Activated CD4-positive, alpha-beta T cell treated with anti-CD3 and anti-CD28 coated beads for 36 hours (primary cell): ENCODE measurements around the gene RXFP1. TPM values are rescaled to one million over a fixed set of nuclear protein-coding genes. Genes with fewer than 3 reads are reported as not detected.

Experiments used
- ATAC-seq: fragments of 200-7000 bp; cut with Tn5 transposase; one replicate; pipeline ENCODE4 v1.10.0; 2021; ENCODE audit warnings: mild to moderate bottlenecking, moderate library complexity
- CTCF ChIA-PET: fragments of 350-600 bp; sonication (Branson Sonifier 250); formaldehyde crosslinking; loops from one replicate; lab custom pipeline; 2021; ENCODE audit warnings: antibody characterized with exemption; lab: Charles Lee
- POLR2A ChIA-PET: fragments of 350-600 bp; sonication (Branson Sonifier 250); formaldehyde crosslinking; loops from one replicate; lab custom pipeline; 2021; ENCODE audit warnings: antibody characterized with exemption, inconsistent platforms; lab: Charles Lee
- DNase-seq: peaks from one replicate; pipeline ENCODE4 v3.0.0-alpha.2; 2020
- H3K27ac Mint-ChIP-seq: one replicate; pipeline ENCODE4 v1.8.0; 2021; ENCODE audit warnings: mixed read lengths
- H3K27me3 Mint-ChIP-seq: one replicate; pipeline ENCODE4 v1.8.0; 2021; ENCODE audit warnings: mixed read lengths
- H3K36me3 Mint-ChIP-seq: one replicate; pipeline ENCODE4 v1.8.0; 2021; ENCODE audit warnings: low read depth, mixed read lengths
- H3K4me1 Mint-ChIP-seq: one replicate; pipeline ENCODE4 v1.8.0; 2021; ENCODE audit warnings: mixed read lengths
- H3K4me3 Mint-ChIP-seq: one replicate; pipeline ENCODE4 v1.8.0; 2021; ENCODE audit warnings: mild to moderate bottlenecking, moderate library complexity, mixed read lengths
- H3K9me3 Mint-ChIP-seq: one replicate; pipeline ENCODE4 v1.8.0; 2021; ENCODE audit warnings: low read depth, mixed read lengths
- intact Hi-C, 2 experiments: fragments of 100-400 bp; cut with DNase I in 1 of 2; cut with micrococcal nuclease in 1 of 2; formaldehyde crosslinking; loops; one replicate each; pipeline versions ENCODE4 v1.14.2 to v1.15.1; 2022 to 2024; cut with DNase I, micrococcal nuclease
- total RNA-seq, 2 experiments: library from RNA; stranded (reverse); gene quantifications; one replicate each; pipeline ENCODE4 v1.2.3, GENCODE V29; 2021

The RXFP1 gene
- total RNA-seq, 2 experiments from 2014 or later = not detected

- Mint-ChIP-seq H3K9me3 (peaks cover 3% of the 10 kb centered on the region), H3K4me1 (peaks cover 6% of the 10 kb centered on the region), H3K27ac (no peak overlapping the region), H3K4me3 (no peak overlapping the region), H3K36me3 (no peaks in the 10 kb centered on the region), H3K27me3 (peaks cover 1% of the 10 kb centered on the region)
- POLR2A ChIA-PET = no interaction called here
- ATAC-seq (no peak), DNase-seq (no peak)
- CTCF ChIA-PET = no interaction called here
- intact Hi-C loops = no loop called here
These were observed 22.5 kb downstream of the RXFP1 start for GRCh38 chr4:158544141-158544540.

- DNase-seq (no peak), ATAC-seq (no peak)
- Mint-ChIP-seq H3K9me3 (peaks cover 2% of the 10 kb centered on the region), H3K27me3 (peaks cover 15% of the 10 kb centered on the region), H3K4me3 (no peak overlapping the region), H3K27ac (no peak overlapping the region), H3K36me3 (no peaks in the 10 kb centered on the region), H3K4me1 (no peaks in the 10 kb centered on the region)
- ChIA-PET CTCF (interaction anchor here (0.6 kb wide), 1 partner anchor 149 kb away, joined by 3 read pairs; no protein-coding TSS in a partner anchor), POLR2A (no interaction called here)
- intact Hi-C loops = no loop called here
These were observed 31.7 kb downstream of the RXFP1 start for GRCh38 chr4:158553364-158553763.

- H3K4me1 Mint-ChIP-seq = no peaks in the 10 kb centered on the region
- H3K27me3 Mint-ChIP-seq = peaks cover 12% of the 10 kb centered on the region
- H3K27ac Mint-ChIP-seq = no peak overlapping the region
- no peaks in the 10 kb centered on the region for H3K36me3 Mint-ChIP-seq
- H3K9me3 Mint-ChIP-seq = no peaks in the 10 kb centered on the region
- no peak overlapping the region for H3K4me3 Mint-ChIP-seq
- intact Hi-C loops = no loop called here
- ATAC-seq (no peak), DNase-seq (no peak)
- ChIA-PET CTCF (no interaction called here), POLR2A (no interaction called here)
These were observed 38.6 kb downstream of the RXFP1 start for GRCh38 chr4:158560284-158560683.

GRCh38 chr4:158566860-158567259 lies 45.2 kb downstream of the RXFP1 start:
- H3K9me3 Mint-ChIP-seq = no peaks in the 10 kb centered on the region
- no peak overlapping the region for H3K27ac Mint-ChIP-seq
- H3K4me3 Mint-ChIP-seq = no peak overlapping the region
- peaks cover 2% of the 10 kb centered on the region for H3K27me3 Mint-ChIP-seq
- ChIA-PET CTCF (no interaction called here), POLR2A (no interaction called here)
- ATAC-seq = no peak
- no peaks in the 10 kb centered on the region for H3K4me1 Mint-ChIP-seq
- H3K36me3 Mint-ChIP-seq = no peaks in the 10 kb centered on the region
- intact Hi-C loops = no loop called here
- DNase-seq = no peak

- H3K36me3 Mint-ChIP-seq = no peaks in the 10 kb centered on the region
- no peaks in the 10 kb centered on the region for H3K4me1 Mint-ChIP-seq
- H3K9me3 Mint-ChIP-seq = no peaks in the 10 kb centered on the region
- intact Hi-C loops = no loop called here
- H3K27ac Mint-ChIP-seq = no peak overlapping the region
- peaks cover 2% of the 10 kb centered on the region for H3K27me3 Mint-ChIP-seq
- CTCF ChIA-PET = no interaction called here
- no peak for DNase-seq
- no peak for ATAC-seq
- H3K4me3 Mint-ChIP-seq = no peak overlapping the region
- POLR2A ChIA-PET = no interaction called here
These were observed 50.1 kb downstream of the RXFP1 start for GRCh38 chr4:158571736-158572135.

GRCh38 chr4:158572608-158573007 lies 50.9 kb downstream of the RXFP1 start:
- H3K9me3 Mint-ChIP-seq = no peaks in the 10 kb centered on the region
- intact Hi-C loops = no loop called here
- no peak overlapping the region for H3K27ac Mint-ChIP-seq

GRCh38 chr4:158578476-158578875 lies 56.8 kb downstream of the RXFP1 start:
- ChIA-PET CTCF (no interaction called here), POLR2A (no interaction called here)

More at GRCh38 chr4:158572608-158573007, 50.9 kb downstream of the RXFP1 start:
- H3K4me3 Mint-ChIP-seq = no peak overlapping the region
- peaks cover 4% of the 10 kb centered on the region for H3K27me3 Mint-ChIP-seq
- no peaks in the 10 kb centered on the region for H3K4me1 Mint-ChIP-seq
- POLR2A ChIA-PET = no interaction called here
- DNase-seq = no peak
- ATAC-seq = no peak
- H3K36me3 Mint-ChIP-seq = no peaks in the 10 kb centered on the region
- CTCF ChIA-PET = interaction anchor here (1.1 kb wide), 1 partner anchor 13 kb away, joined by 3 read pairs; no protein-coding TSS in a partner anchor

GRCh38 chr4:158580064-158580463 lies 58.4 kb downstream of the RXFP1 start:
- Mint-ChIP-seq H3K27me3 (peaks cover 2% of the 10 kb centered on the region), H3K27ac (no peak overlapping the region), H3K9me3 (no peaks in the 10 kb centered on the region), H3K4me1 (no peaks in the 10 kb centered on the region), H3K4me3 (no peak overlapping the region), H3K36me3 (no peaks in the 10 kb centered on the region)
- POLR2A ChIA-PET = no interaction called here
- DNase-seq (no peak), ATAC-seq (no peak)
- CTCF ChIA-PET = interaction anchor here (0.7 kb wide), 1 partner anchor 498 kb away, joined by 3 read pairs; no protein-coding TSS in a partner anchor
- intact Hi-C loops = no loop called here

More at GRCh38 chr4:158578476-158578875, 56.8 kb downstream of the RXFP1 start:
- H3K4me1 Mint-ChIP-seq = no peaks in the 10 kb centered on the region
- H3K9me3 Mint-ChIP-seq = no peaks in the 10 kb centered on the region
- DNase-seq = no peak
- H3K4me3 Mint-ChIP-seq = no peak overlapping the region
- peaks cover 2% of the 10 kb centered on the region for H3K27me3 Mint-ChIP-seq
- H3K27ac Mint-ChIP-seq = no peak overlapping the region
- no peak for ATAC-seq
- H3K36me3 Mint-ChIP-seq = no peaks in the 10 kb centered on the region
- intact Hi-C loops = loop anchor here in 1 of 2 experiments (5.0 kb wide), 1 partner anchor 316 kb away; no protein-coding TSS in a partner anchor

GRCh38 chr4:158581161-158581560 lies 59.5 kb downstream of the RXFP1 start:
- intact Hi-C loops = no loop called here
- Mint-ChIP-seq H3K9me3 (no peaks in the 10 kb centered on the region), H3K4me3 (no peak overlapping the region), H3K27me3 (peaks cover 2% of the 10 kb centered on the region), H3K27ac (no peak overlapping the region), H3K36me3 (no peaks in the 10 kb centered on the region), H3K4me1 (no peaks in the 10 kb centered on the region)
- ChIA-PET POLR2A (no interaction called here), CTCF (no interaction called here)
- no peak for DNase-seq
- no peak for ATAC-seq

GRCh38 chr4:158586881-158587280 lies 65.2 kb downstream of the RXFP1 start:
- Mint-ChIP-seq H3K9me3 (no peaks in the 10 kb centered on the region), H3K36me3 (no peaks in the 10 kb centered on the region), H3K4me1 (no peaks in the 10 kb centered on the region), H3K4me3 (no peak overlapping the region), H3K27me3 (peaks cover 4% of the 10 kb centered on the region), H3K27ac (no peak overlapping the region)
- ATAC-seq (no peak), DNase-seq (no peak)
- intact Hi-C loops = no loop called here
- CTCF ChIA-PET = interaction anchor here (0.7 to 0.9 kb wide), 2 partner anchors 32 to 91 kb away, joined by 3 read pairs; no protein-coding TSS in a partner anchor
- POLR2A ChIA-PET = no interaction called here

- Mint-ChIP-seq H3K9me3 (no peaks in the 10 kb centered on the region), H3K27me3 (peaks cover 6% of the 10 kb centered on the region), H3K4me1 (no peaks in the 10 kb centered on the region), H3K4me3 (no peak overlapping the region), H3K27ac (no peak overlapping the region), H3K36me3 (no peaks in the 10 kb centered on the region)
- CTCF ChIA-PET = no interaction called here
- POLR2A ChIA-PET = no interaction called here
- intact Hi-C loops = no loop called here
- ATAC-seq = no peak
- no peak for DNase-seq
These were observed 66.6 kb downstream of the RXFP1 start for GRCh38 chr4:158588285-158588684.

- ChIA-PET CTCF (interaction anchor here (0.7 kb wide), 1 partner anchor 586 kb away, joined by 3 read pairs; no protein-coding TSS in a partner anchor), POLR2A (no interaction called here)
- ATAC-seq (no peak), DNase-seq (no peak)
- H3K27me3 Mint-ChIP-seq = peaks cover 6% of the 10 kb centered on the region
- no peak overlapping the region for H3K4me3 Mint-ChIP-seq
- H3K36me3 Mint-ChIP-seq = no peaks in the 10 kb centered on the region
- no peak overlapping the region for H3K27ac Mint-ChIP-seq
- H3K4me1 Mint-ChIP-seq = no peaks in the 10 kb centered on the region
- H3K9me3 Mint-ChIP-seq = no peaks in the 10 kb centered on the region
- intact Hi-C loops = no loop called here
These were observed 67.1 kb downstream of the RXFP1 start for GRCh38 chr4:158588777-158589176.
